Measurements from ENCODE around the gene TOLLIP.
"Not testable (repeated sequence)": the region's sequence is repeated elsewhere in the genome, so short reads cannot be mapped to it uniquely, and the experiment has no call there.

Gene TOLLIP

GRCh38 chr11:1309498-1310317, at the start of gene TOLLIP:
TSS of gene TOLLIP (minus strand) at chr11:1309632. CDS start at chr11:1309498, 134 bp downstream.
- DNase-seq (ENCODE audit: low spot score) = peak; percentile 100

GRCh38 chr11:1358931-1359330, 49.5 kb upstream of the TOLLIP start:
- DNase-seq (ENCODE audit: low spot score) = not testable (repeated sequence)

DNA sequence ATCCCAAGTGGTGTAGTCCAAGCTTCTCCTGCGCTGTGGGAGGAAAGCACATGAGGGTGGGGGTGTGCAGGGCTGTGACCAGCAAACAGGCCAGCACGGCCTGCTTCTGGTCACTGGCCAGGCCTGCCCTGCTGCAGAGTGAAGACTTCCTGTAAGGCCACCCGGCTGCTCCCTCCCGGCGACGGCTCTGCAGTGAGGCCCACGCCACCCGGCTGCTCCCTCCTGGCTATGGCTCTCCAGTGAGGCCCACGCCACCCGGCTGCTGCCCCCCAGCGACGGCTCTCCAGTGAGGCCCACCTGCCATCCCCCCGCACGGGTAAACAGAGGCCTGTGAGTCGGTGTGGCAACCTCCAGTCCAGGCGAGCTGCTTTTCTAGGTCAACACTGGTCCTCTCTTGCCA, 48.9 kb upstream of the TOLLIP start:
- DNase-seq (ENCODE audit: low spot score) = peak; percentile 68

GRCh38 chr11:1356478-1356960, 47.1 kb upstream of the TOLLIP start:
- DNase-seq (ENCODE audit: low spot score) = no peak

DNA sequence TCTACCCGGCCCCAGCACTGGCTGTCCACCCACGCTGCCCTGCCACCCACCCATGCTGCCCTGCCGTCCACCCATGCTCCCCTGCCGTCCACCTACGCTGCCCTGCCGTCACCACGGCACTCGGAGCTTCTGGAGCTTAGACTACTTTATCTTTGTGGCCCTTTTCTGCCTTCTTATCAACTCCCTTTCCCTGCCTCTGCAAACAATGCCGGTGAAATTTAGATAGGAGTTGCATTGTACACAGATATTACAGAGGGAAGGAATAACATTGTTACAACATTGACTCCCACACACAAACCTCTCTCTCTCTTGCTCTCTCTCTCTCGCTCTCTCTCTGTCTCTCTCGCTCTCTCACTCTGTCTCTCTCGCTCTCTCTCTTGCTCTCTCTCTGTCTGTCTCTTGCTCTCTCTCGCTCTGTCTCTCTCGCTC, 46.6 kb upstream of the TOLLIP start:
- no peak for DNase-seq (ENCODE audit: low spot score)

GRCh38 chr11:1354125-1354938, 44.9 kb upstream of the TOLLIP start:
- no peak for DNase-seq (ENCODE audit: low spot score)

- DNase-seq (ENCODE audit: low spot score) = no peak
Observed at GRCh38 chr11:1353383-1354124, 44.1 kb upstream of the TOLLIP start.

GRCh38 chr11:1352696-1353382, 43.4 kb upstream of the TOLLIP start:
- no peak for DNase-seq (ENCODE audit: low spot score)

GRCh38 chr11:1351278-1351937, 42.0 kb upstream of the TOLLIP start:
- no peak for DNase-seq (ENCODE audit: low spot score)

GRCh38 chr11:1350086-1350725, 40.8 kb upstream of the TOLLIP start:
- no peak for DNase-seq (ENCODE audit: low spot score)

DNA sequence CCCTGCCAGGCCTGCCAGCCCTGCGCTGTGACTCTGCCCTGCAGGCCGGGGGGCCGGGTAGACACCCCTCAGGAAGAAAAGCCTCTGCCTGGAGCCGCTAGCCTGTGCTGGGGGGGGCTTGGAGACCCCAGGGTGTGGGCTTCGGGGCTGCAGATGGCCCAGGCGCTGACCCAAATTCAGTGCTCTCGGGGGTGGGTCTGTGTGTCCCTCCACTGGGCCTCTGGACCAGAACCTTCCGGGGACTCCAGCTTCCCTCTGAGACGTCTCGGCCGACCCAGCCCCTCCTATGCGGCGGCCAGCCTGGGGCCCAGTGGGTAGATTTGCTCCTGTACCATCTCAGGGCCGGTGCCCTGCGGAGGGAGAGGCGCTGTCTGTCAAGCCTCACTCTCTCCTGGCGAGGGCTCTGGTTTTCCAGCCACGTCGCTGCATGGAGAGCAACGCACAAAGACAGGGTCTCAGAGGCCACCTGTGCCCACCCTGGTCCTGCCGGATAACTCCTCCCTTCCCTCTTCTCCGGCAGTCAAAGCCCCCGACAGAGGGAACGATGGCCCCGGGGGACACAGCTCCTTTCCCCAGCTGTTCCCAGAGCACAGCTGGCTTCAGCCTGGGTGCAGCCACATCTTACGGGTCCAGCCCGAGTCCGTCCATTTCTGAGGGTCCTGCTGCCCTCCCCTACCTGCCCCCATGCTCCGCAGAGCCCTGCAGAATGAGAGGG, 40.1 kb upstream of the TOLLIP start:
- DNase-seq (ENCODE audit: low spot score) = no peak

DNA sequence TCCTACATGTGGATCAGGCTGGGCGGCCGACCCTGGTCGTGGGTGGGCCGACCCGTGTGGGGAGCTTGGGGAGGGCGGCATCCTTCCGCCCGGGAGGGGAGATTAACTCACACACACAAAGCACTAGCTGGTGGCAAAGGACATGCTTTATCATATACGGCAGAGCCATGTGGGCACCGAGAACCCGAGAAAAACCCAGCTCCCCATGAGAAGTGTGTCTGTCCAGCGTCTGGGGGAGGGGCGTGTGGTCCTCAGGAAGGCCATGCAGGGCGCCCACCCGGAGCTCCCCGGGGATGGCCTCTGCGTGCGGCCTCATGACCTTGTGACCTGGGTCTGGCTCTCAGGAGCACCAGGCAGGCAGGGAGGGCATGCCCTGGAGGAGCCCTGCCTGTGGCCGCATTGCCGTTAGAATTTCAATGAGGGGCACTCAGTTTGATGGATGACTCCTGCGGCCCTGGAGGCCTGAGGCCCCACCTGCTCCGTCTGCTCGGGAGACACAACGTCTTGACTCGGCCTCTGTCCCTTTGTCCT, 39.4 kb upstream of the TOLLIP start:
- no peak for DNase-seq (ENCODE audit: low spot score)

DNA sequence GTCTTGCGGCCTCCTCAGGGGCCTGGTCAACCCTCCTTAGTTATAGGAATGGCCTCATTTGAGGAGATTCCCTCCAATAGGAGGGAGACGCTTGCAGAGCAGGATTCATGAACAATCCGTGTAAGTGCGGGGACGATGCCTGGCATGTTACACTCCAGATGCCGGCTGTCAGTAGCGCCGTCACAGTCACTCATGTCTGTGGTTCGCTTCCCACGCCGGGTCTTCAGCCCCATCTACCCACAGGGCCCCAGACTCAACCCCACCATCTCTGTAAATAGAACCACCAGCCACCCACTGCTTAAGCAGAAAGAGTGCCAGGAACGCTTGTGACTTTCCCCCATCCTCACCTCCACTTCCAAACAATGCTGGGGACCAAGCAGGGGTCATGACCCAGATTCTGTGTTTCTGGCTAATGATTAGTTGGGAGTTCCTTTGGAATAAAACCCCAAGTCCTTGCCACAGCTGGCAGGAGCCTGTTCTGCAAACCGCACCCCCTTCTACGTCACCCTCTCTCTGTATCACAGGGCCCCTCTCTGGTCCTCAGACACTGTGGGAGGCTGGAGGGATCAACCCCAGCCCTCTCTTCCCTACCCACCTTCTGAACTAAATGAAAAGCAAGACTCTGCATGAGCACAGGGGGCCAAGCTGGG, 38.8 kb upstream of the TOLLIP start:
- DNase-seq (ENCODE audit: low spot score) = no peak

- DNase-seq (ENCODE audit: low spot score) = not testable (repeated sequence)
Observed at GRCh38 chr11:1347411-1347999, 38.1 kb upstream of the TOLLIP start.

GRCh38 chr11:1346669-1347390, 37.4 kb upstream of the TOLLIP start:
- no peak for DNase-seq (ENCODE audit: low spot score)

- DNase-seq (ENCODE audit: low spot score) = no peak
Observed at GRCh38 chr11:1345737-1346513, 36.5 kb upstream of the TOLLIP start.

GRCh38 chr11:1344056-1344635, 34.7 kb upstream of the TOLLIP start:
- DNase-seq (ENCODE audit: low spot score) = no peak
